ENCODE data around the gene STX10.

DNA sequence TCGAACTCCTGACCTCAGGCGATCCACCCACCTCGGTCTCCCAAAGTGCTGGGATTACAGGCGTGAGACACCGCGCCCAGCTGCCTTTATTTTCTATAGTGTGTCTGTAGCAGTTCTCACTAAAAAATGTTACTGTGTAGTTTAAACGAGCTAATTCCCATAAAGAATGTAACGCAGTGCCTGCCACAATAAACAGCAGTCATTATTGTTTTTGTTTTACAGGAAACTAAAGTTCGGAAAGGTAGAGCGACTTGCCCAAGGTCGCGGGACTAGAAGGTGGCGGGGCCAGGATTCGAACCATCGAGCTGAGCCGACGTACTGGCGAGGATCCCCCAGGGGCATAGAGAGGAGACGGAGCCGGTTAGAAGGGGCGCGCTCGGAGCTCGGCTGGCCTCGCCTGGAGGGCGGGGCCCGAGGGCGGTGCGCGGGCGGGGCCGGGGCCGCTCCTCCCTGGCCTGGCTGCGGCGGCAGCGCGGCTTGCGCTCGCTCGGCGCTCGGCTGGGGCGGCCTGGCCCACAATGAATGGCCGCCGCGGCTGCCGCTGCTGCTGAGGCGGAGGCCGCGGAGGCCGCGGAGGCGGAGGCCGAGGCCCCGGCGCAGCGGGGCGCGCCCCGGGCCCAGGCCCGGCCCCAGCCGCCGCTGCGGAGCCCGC is 32.3 kb downstream of the STX10 start, which contains the start of gene NACC1:
- TF ChIP-seq, protein P1, sequence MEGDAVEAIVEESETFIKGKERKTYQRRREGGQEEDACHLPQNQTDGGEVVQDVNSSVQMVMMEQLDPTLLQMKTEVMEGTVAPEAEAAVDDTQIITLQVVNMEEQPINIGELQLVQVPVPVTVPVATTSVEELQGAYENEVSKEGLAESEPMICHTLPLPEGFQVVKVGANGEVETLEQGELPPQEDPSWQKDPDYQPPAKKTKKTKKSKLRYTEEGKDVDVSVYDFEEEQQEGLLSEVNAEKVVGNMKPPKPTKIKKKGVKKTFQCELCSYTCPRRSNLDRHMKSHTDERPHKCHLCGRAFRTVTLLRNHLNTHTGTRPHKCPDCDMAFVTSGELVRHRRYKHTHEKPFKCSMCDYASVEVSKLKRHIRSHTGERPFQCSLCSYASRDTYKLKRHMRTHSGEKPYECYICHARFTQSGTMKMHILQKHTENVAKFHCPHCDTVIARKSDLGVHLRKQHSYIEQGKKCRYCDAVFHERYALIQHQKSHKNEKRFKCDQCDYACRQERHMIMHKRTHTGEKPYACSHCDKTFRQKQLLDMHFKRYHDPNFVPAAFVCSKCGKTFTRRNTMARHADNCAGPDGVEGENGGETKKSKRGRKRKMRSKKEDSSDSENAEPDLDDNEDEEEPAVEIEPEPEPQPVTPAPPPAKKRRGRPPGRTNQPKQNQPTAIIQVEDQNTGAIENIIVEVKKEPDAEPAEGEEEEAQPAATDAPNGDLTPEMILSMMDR (IDR thresholded peaks at IDR 0.05) = no peak
- no peak for TF ChIP-seq POLR2A (IDR thresholded peaks at IDR 0.05)
